ENCODE data around the gene RGS5.

DNA sequence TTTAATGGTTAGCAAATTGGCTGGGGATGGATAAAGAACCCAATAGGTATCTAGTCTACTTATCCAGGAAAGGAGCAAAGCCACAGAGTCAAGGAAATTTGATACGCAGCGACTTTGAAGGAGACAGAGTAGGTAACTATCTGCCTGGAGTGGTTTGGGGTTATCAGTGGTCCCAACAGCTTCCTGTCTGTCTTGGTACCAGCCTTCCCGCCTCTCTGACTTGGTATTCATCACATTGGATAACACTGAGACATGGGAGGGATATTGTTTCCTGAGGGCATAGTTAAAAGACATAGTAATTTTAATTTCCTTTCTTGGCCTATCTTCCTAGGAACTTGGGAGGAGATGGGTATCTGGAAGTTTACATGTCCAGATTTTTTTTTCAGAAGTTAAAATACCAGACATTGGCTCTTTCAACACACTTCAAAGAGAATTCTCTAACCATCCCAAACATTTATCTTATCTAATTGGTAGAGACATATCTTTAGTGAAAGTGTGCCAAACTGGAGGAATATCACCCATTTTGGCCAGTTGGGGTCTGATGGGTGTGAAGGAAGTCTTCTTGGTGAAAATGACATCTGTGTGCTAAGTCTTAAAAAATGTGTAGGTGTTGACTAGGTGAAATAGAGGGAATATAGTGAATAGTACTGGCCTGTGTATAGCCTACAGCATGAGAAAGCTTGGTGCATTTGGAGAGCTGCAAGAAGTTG, 65.0 kb downstream of the RGS5 start:
- TF ChIP-seq, protein P1, sequence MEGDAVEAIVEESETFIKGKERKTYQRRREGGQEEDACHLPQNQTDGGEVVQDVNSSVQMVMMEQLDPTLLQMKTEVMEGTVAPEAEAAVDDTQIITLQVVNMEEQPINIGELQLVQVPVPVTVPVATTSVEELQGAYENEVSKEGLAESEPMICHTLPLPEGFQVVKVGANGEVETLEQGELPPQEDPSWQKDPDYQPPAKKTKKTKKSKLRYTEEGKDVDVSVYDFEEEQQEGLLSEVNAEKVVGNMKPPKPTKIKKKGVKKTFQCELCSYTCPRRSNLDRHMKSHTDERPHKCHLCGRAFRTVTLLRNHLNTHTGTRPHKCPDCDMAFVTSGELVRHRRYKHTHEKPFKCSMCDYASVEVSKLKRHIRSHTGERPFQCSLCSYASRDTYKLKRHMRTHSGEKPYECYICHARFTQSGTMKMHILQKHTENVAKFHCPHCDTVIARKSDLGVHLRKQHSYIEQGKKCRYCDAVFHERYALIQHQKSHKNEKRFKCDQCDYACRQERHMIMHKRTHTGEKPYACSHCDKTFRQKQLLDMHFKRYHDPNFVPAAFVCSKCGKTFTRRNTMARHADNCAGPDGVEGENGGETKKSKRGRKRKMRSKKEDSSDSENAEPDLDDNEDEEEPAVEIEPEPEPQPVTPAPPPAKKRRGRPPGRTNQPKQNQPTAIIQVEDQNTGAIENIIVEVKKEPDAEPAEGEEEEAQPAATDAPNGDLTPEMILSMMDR (IDR thresholded peaks at IDR 0.05), result no peak
- no peak for TF ChIP-seq POLR2A (IDR thresholded peaks at IDR 0.05)
